ENCODE measurements around the gene SNTG2. TPM values are rescaled to one million over a fixed set of nuclear protein-coding genes. Genes with fewer than 3 reads are reported as not detected.

Gene SNTG2
- total RNA-seq, 2 donors from 2014 or later = 4.1 to 11.9 TPM

DNA sequence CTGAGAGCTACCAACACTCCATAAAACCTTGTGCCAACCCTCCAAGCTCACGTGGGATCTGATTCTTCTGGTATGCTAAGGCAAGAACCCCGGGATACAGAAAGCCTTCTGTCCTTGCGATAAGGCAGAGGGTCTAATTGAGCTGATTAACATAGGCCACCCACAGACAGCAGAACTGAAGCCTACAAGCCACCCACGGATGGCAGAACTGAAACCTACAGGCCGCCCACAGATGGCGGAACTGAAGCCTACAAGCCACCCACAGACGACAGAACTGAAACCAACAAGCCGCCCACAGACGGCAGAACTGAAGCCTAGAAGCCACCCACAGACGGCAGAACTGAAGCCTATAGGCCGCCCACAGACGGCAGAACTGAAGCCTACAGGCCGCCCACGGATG lies 216.3 kb downstream of the SNTG2 start:
- TF ChIP-seq, protein P1, sequence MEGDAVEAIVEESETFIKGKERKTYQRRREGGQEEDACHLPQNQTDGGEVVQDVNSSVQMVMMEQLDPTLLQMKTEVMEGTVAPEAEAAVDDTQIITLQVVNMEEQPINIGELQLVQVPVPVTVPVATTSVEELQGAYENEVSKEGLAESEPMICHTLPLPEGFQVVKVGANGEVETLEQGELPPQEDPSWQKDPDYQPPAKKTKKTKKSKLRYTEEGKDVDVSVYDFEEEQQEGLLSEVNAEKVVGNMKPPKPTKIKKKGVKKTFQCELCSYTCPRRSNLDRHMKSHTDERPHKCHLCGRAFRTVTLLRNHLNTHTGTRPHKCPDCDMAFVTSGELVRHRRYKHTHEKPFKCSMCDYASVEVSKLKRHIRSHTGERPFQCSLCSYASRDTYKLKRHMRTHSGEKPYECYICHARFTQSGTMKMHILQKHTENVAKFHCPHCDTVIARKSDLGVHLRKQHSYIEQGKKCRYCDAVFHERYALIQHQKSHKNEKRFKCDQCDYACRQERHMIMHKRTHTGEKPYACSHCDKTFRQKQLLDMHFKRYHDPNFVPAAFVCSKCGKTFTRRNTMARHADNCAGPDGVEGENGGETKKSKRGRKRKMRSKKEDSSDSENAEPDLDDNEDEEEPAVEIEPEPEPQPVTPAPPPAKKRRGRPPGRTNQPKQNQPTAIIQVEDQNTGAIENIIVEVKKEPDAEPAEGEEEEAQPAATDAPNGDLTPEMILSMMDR (conservative IDR thresholded peaks at IDR 0.05) = no peak
- Mint-ChIP-seq H3K4me3 (no peak overlapping the region), H3K27me3 (ENCODE audit: insufficient read depth) (no peaks in the 10 kb centered on the region), H3K4me1 (peaks cover 9% of the 10 kb centered on the region), H3K36me3 (ENCODE audit: low read depth) (peaks cover 15% of the 10 kb centered on the region), H3K27ac (no peak overlapping the region), H3K9me3 (peaks cover 8% of the 10 kb centered on the region)
- Histone ChIP-seq H3K27ac (ENCODE audit: low read depth, low read length) (no peak overlapping the region), H3K4me3 (ENCODE audit: low read length) (no peak overlapping the region), H3K36me3 (ENCODE audit: control insufficient read depth, insufficient read depth, low read length) (no peaks in the 10 kb centered on the region), H3K9me3 (ENCODE audit: control insufficient read depth, low read length) (no peaks in the 10 kb centered on the region), H3K4me1 (ENCODE audit: control insufficient read depth, insufficient read depth, low read length) (peaks cover 11% of the 10 kb centered on the region), H3K9ac (ENCODE audit: extremely low read depth, low read length, poor library complexity, severe bottlenecking) (no peak overlapping the region), H3K27me3 (ENCODE audit: control insufficient read depth, insufficient read depth, low read length, poor library complexity, severe bottlenecking) (no peaks in the 10 kb centered on the region)
- 95 to 98% methylated on average over 10 to 14 of the region's 14 CpGs for WGBS, 2 experiments (ENCODE audit: insufficient coverage in 1 of 2, insufficient read length in 1 of 2)
- no peak for DNase-seq

DNA sequence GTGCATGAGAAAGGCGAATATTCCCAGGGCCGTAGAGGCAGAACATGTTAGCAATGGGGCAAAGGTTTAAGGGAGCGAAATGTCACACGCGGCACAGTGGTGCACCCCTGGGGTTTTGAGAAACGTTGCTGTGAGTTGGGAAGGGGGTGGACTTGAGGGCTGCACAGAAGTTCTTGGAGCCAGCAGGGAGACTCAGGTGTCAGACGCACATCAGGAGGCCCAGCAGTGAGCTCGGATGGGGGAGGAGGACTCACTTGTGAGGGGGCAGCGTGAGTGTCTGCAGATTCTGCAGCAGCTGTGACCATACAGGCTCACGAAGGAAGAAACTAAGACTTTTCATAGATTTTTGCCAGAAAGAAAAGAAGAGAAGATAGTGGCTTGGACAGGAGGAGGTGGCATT lies 218.2 kb downstream of the SNTG2 start:
- 51 to 64% methylated on average over 6 to 10 of the region's 10 CpGs for WGBS, 2 experiments (ENCODE audit: insufficient coverage in 1 of 2, insufficient read length in 1 of 2)
- Mint-ChIP-seq H3K4me1 (peaks cover 9% of the 10 kb centered on the region), H3K27me3 (ENCODE audit: insufficient read depth) (no peaks in the 10 kb centered on the region), H3K27ac (peak overlapping the region; percentile 32), H3K9me3 (peaks cover 19% of the 10 kb centered on the region), H3K36me3 (ENCODE audit: low read depth) (peaks cover 14% of the 10 kb centered on the region), H3K4me3 (peak overlapping the region; percentile 7)
- H3K27me3 ChIP-seq (ENCODE audit: control insufficient read depth, insufficient read depth, low read length, poor library complexity, severe bottlenecking) = no peaks in the 10 kb centered on the region
- H3K36me3 ChIP-seq (ENCODE audit: control insufficient read depth, insufficient read depth, low read length) = no peaks in the 10 kb centered on the region
- no peak overlapping the region for H3K9ac ChIP-seq (ENCODE audit: extremely low read depth, low read length, poor library complexity, severe bottlenecking)
- H3K4me1 ChIP-seq (ENCODE audit: control insufficient read depth, insufficient read depth, low read length) = peaks cover 11% of the 10 kb centered on the region
- H3K9me3 ChIP-seq (ENCODE audit: control insufficient read depth, low read length) = peaks cover 11% of the 10 kb centered on the region
- H3K4me3 ChIP-seq (ENCODE audit: low read length) = peak overlapping the region; percentile 58
- H3K27ac ChIP-seq (ENCODE audit: low read depth, low read length) = no peak overlapping the region
- DNase-seq = peak; percentile 83
- TF ChIP-seq, protein P1 (conservative IDR thresholded peaks at IDR 0.05) = no peak

DNA sequence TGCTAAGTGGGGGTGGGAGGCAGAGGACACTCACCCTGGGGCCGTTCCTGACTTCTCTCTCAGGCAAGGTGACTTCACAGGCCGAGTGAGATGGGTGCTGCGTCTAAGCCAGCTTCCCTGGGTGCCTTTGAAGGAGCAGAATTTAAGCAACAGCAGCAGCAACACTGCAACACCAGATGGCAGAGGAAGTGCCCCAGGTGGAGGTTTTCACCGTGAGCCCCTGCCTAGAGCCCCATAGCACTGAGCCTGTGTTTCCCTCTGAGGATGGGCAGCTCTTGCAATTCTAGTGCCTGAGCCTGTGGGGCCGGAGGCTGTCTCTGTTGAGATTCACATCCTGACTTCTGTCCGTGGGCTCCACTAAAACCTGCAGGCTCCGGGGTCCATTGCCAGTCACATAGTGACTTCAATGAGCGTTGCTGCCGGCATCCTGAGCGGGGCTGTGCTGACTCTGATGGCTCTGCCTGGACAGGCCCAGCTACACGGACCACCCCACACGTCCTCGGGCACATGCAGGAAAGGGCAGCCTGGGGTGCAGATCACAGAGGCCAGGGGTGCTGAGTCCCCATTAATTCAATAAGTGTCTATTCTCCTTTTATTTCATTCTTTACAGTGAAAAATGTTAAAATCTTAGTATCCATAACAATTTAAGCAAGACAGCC lies 218.8 kb downstream of the SNTG2 start:
- H3K36me3 Mint-ChIP-seq (ENCODE audit: low read depth) = peaks cover 14% of the 10 kb centered on the region
- 84 to 88% methylated on average over 12 to 13 of the region's 13 CpGs for WGBS, 2 experiments (ENCODE audit: insufficient coverage in 1 of 2, insufficient read length in 1 of 2)
- H3K4me1 Mint-ChIP-seq = peaks cover 9% of the 10 kb centered on the region
- H3K27ac Mint-ChIP-seq = peak overlapping the region; percentile 32
- H3K27me3 Mint-ChIP-seq (ENCODE audit: insufficient read depth) = no peaks in the 10 kb centered on the region
- peaks cover 11% of the 10 kb centered on the region for H3K4me1 ChIP-seq (ENCODE audit: control insufficient read depth, insufficient read depth, low read length)
- peaks cover 24% of the 10 kb centered on the region for H3K9me3 Mint-ChIP-seq
- H3K9me3 ChIP-seq (ENCODE audit: control insufficient read depth, low read length) = peaks cover 11% of the 10 kb centered on the region
- H3K9ac ChIP-seq (ENCODE audit: extremely low read depth, low read length, poor library complexity, severe bottlenecking) = no peak overlapping the region
- H3K27ac ChIP-seq (ENCODE audit: low read depth, low read length) = no peak overlapping the region
- H3K36me3 ChIP-seq (ENCODE audit: control insufficient read depth, insufficient read depth, low read length) = no peaks in the 10 kb centered on the region
- H3K4me3 ChIP-seq (ENCODE audit: low read length) = no peak overlapping the region
- peak; percentile 71 for DNase-seq
- no peaks in the 10 kb centered on the region for H3K27me3 ChIP-seq (ENCODE audit: control insufficient read depth, insufficient read depth, low read length, poor library complexity, severe bottlenecking)
- TF ChIP-seq, protein P1 (conservative IDR thresholded peaks at IDR 0.05) = peak; percentile 37
- peak overlapping the region; percentile 7 for H3K4me3 Mint-ChIP-seq

Measured in endodermal cell (in vitro differentiated cells).